NCI-H524 (cell line): ENCODE data around the gene DPYSL4.
A peak's percentile ranks its signal among the peaks of the same experiment; 100 is the strongest.

Experiments
- DNase-seq, 2 experiments: peaks; one replicate each; lab custom pipeline; 2025; lab: John Stamatoyannopoulos, UW

Gene DPYSL4

GRCh38 chr10:132163826-132164515, 22.8 kb upstream of the DPYSL4 start:
- no peak for DNase-seq

DNA sequence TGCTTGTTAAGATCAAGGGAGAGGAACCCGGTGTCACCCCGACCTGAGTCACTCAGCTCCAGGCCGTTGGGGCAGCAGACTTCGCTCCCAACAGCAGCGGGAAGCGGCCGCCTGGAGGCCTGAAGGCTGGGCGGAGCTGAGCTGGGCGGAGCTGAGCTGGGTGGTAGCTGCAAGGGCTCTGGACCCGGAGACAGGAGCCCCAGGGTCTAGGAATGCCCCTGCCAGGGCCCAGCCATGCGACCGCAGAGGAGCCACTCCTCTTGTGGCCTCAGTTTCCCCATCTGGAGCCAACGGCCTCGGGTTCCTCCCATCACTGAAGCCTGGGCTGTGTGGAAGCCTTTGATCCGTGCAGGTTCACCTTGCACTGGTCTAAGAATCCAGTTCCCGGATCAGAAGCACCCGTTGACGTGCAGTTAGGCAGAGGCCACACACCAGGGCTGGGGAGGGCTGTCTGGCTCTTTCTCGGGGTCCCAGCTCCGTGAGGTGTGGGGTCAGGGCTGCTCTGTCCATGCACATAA, 21.9 kb upstream of the DPYSL4 start:
- no peak for DNase-seq

DNA sequence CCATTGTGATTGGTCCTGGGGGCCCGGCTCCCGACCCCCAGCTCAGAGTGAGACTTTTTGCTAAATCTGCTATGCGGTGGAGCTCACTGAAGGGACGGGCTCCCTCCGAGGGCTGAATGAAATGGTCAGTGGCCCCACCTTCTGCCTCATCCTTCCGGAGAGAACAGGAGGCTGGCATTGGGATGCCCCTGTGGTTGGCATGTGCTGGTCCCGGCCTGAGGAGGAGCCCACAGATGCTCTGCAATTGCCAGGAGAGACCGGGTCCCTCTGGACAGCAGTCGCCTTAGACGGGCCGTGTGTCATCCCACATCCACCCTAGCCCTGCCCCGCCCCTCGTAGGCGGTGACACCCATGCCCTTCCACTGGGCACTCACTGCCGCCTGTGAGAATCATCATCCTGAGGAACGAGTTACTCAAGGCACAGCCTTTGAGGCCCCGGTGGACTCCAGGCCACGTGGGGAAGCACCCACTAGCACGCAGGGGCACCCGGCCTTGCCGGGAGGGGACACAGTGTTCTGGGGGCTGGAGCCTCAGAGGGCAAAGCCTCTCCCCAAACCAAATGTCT, 21.2 kb upstream of the DPYSL4 start:
- DNase-seq: no peak

- no peak for DNase-seq
These were observed 20.4 kb upstream of the DPYSL4 start for GRCh38 chr10:132166216-132166950.

- no peak for DNase-seq
These were observed 19.6 kb upstream of the DPYSL4 start for GRCh38 chr10:132167041-132167674.

DNA sequence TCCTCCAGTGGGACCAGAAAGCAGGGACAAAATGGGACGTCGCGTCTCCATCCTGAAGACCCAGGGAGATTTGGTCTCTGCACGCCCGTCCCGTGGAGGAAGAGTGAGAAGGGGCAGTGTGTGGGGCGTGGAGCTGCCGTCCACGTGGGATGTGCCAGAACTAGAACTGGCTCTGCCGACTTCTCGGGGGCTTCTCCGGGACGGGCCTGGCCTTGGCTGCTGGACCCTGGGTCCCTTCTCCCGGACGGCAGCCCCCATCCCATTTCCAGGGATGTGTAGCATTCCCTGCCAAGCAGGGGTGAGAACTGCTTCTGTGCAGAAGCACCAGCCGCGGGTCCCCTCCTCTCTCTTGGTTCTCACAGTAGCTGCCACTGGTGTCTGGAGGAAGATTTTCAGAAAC, 18.8 kb upstream of the DPYSL4 start:
- no peak for DNase-seq

- DNase-seq: no peak
These were observed 18.1 kb upstream of the DPYSL4 start for GRCh38 chr10:132168571-132169030.

DNA sequence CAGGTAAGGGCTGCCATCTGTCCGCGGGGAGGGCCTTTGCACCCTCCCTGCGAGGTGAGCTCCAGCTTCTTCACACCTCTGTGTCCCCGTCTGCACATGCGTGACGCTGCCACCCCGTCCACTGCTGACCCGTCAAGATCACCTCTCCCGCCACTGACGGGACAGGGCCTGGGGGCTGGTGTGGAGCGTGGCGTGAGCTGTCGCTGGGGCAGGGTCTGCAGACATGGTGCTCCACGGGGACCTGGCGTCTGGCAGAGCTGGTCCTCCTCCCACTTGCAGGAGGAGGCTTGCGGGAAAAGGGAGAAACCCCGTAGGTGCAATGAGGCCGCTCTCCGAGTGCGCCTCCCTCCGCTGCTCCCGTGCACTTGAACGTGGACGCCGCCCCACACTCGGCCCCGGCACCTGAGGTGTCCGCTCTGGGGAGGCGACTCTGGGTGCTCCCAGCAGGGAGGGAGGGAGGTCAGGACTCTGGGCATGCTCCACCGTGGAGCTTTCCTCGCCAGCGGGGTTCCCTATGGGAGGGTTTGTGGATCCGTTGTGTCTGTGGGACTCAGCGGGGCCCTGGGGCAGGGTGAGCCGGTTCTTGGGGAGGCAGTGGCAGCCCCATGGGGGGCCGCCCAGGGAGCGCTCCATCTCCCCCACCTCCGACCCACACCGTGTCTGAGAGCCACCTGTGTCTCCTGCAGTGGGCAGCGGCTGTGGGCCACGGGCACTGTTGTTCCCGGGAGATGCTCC, 17.6 kb upstream of the DPYSL4 start:
- no peak for DNase-seq

GRCh38 chr10:132169766-132170560, 16.8 kb upstream of the DPYSL4 start:
- no peak for DNase-seq

DNA sequence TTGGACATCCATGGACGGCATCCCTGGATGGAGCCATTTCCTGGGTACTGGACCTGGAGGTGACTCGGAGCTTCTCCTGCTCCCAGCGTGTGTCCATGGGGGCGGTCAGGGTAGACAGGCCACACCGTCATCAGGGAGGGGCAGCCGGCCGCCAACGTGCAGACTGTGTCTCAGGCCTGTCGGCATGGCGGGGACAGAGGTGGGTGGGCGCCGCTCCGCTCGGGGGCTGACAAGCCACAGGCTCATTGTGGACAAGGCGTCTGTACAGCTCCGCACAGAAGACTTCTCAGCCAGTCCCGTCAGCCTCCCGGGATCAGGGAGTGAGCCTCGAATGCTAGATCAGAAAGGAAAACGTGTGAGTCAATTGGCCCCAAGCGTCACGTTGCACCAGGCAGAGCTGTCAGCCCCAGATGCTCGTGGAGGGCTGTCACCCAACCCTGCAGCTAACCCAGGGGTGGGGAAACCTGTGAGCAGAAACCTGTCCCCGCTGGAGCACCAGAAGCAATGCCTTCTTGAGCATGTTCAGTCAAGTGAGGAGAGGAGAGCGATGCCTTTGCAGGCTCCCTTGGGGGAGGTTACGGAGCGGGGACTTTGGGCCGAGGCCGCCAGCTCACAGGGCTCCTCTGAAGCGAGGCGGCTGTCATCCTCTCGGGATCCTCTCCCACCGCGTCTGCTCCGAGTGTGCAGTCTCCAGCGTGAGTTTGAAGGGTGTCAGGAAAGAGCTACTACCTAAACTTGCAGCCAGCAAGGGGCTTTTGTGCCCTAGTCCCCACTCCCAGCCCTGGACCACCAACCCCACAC, 16.0 kb upstream of the DPYSL4 start:
- no peak for DNase-seq

DNA sequence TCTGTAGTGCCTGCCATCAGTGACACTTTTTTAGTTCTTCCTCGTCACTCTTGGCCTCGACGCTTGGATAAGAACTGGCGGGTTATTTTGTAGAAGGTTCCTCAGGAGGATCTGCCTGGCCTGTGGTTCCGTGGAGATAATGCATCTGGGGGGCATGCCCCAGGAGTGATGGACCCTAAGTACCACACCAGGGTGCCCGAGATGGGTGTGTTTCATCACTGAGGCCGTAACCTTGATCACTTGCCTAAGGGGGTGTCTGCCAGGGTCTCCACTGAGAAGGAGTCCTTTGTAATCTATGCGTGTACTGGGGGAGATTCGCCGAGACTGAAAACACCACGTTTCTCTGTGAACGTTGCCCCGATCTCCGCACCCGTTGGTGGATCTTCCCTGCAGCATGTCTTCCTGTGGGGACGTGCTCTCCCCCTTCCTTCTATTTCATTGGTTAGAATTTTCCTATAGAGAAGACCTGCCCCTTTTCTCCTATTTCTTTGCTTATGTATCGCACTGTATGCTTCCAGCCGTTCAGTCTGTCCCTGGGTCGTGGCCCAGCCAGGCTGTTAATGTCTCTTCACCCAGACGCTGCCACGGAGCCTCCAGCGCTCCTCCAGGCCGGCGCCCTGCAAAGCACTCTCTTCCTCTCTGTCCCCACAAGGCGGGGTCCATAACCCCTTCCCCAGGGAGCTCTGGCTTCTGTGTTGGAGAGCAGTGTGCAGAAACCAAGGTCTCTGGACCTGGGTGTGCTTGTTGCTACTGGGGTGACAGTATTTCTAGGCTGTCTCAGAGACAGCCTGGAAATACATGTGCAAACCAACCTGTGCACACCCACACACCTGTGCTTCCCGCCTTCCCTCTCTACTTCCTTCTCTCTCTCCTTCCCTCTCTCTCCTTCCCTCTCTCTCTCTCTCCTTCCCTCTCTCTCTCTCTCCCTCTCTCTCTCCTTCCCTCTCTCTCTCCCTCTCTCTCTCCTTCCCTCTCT, 14.4 kb upstream of the DPYSL4 start:
- DNase-seq: no peak

GRCh38 chr10:132173185-132173584, 13.6 kb upstream of the DPYSL4 start:
- no peak for DNase-seq

- DNase-seq: no peak
These were observed 12.5 kb upstream of the DPYSL4 start for GRCh38 chr10:132174237-132174636.

DNA sequence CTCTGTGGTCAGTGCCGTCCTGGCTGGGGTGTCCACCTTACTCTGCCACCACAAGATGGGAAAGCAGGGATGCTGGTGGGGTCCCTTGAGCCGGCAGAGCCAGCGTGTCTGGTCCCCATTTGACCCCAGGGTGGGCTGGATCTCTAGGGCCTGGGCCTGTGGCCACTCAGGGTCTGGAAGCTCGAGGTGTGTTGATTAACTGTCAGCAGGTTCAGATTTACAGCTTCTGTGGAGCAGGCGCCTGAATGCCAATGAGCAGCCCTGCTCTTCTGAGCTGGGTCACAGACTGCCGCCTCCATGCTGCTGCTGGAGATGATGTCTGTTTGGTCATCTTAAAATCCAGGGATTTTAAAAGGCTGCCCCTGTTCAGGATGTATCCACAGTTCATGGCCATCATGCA, 11.3 kb upstream of the DPYSL4 start:
- no peak for DNase-seq

GRCh38 chr10:132175907-132176581, 10.7 kb upstream of the DPYSL4 start:
- DNase-seq: peak; percentile 4 to 40

- DNase-seq: no peak
These were observed 9.9 kb upstream of the DPYSL4 start for GRCh38 chr10:132176623-132177500.

GRCh38 chr10:132178046-132178445, 8.7 kb upstream of the DPYSL4 start:
- no peak for DNase-seq
